Measurements from ENCODE around the gene C19orf25.
"Not testable (repeated sequence)": the region's sequence is repeated elsewhere in the genome, so short reads cannot be mapped to it uniquely, and the experiment has no call there.

The C19orf25 gene

GRCh38 chr19:1502433-1503088 lies 23.5 kb upstream of the C19orf25 start:
- no peak for TF ChIP-seq CTCF (IDR thresholded peaks at IDR 0.05; ENCODE audit: insufficient read depth, low read depth, low read length, missing control alignments)
- no peak for DNase-seq (ENCODE audit: low read depth)
- no peak overlapping the region for H3K4me3 ChIP-seq (ENCODE audit: low read depth, low read length)

GRCh38 chr19:1501200-1501595 lies 22.2 kb upstream of the C19orf25 start:
- no peak for TF ChIP-seq CTCF (IDR thresholded peaks at IDR 0.05; ENCODE audit: insufficient read depth, low read depth, low read length, missing control alignments)
- H3K4me3 ChIP-seq (ENCODE audit: low read depth, low read length): no peak overlapping the region
- DNase-seq (ENCODE audit: low read depth): no peak

- not testable (repeated sequence) for DNase-seq (ENCODE audit: low read depth)
These were observed 20.2 kb upstream of the C19orf25 start for GRCh38 chr19:1499231-1499630.

GRCh38 chr19:1497578-1498235 lies 18.7 kb upstream of the C19orf25 start:
- TF ChIP-seq CTCF (IDR thresholded peaks at IDR 0.05; ENCODE audit: insufficient read depth, low read depth, low read length, missing control alignments): no peak
- no peak for DNase-seq (ENCODE audit: low read depth)
- H3K4me3 ChIP-seq (ENCODE audit: low read depth, low read length): no peak overlapping the region

More at GRCh38 chr19:1499231-1499630, 20.2 kb upstream of the C19orf25 start:
- not testable (repeated sequence) for H3K4me3 ChIP-seq (ENCODE audit: low read depth, low read length)

- no peak for DNase-seq (ENCODE audit: low read depth)
- no peak overlapping the region for H3K4me3 ChIP-seq (ENCODE audit: low read depth, low read length)
- TF ChIP-seq CTCF (IDR thresholded peaks at IDR 0.05; ENCODE audit: insufficient read depth, low read depth, low read length, missing control alignments): no peak
These were observed 17.9 kb upstream of the C19orf25 start for GRCh38 chr19:1496714-1497577.

GRCh38 chr19:1495799-1496713 lies 17.0 kb upstream of the C19orf25 start:
- H3K4me3 ChIP-seq (ENCODE audit: low read depth, low read length): no peak overlapping the region
- TF ChIP-seq CTCF (IDR thresholded peaks at IDR 0.05; ENCODE audit: insufficient read depth, low read depth, low read length, missing control alignments): no peak
- DNase-seq (ENCODE audit: low read depth): no peak

All from GM12865 (cell line).